ENCODE data around the gene DDAH2. TPM values are rescaled to one million over a fixed set of nuclear protein-coding genes. Genes with fewer than 3 reads are reported as not detected.

DDAH2 gene
- total RNA-seq, 2 donors from 2014 or later, result 92.1 to 98.7 TPM

DNA sequence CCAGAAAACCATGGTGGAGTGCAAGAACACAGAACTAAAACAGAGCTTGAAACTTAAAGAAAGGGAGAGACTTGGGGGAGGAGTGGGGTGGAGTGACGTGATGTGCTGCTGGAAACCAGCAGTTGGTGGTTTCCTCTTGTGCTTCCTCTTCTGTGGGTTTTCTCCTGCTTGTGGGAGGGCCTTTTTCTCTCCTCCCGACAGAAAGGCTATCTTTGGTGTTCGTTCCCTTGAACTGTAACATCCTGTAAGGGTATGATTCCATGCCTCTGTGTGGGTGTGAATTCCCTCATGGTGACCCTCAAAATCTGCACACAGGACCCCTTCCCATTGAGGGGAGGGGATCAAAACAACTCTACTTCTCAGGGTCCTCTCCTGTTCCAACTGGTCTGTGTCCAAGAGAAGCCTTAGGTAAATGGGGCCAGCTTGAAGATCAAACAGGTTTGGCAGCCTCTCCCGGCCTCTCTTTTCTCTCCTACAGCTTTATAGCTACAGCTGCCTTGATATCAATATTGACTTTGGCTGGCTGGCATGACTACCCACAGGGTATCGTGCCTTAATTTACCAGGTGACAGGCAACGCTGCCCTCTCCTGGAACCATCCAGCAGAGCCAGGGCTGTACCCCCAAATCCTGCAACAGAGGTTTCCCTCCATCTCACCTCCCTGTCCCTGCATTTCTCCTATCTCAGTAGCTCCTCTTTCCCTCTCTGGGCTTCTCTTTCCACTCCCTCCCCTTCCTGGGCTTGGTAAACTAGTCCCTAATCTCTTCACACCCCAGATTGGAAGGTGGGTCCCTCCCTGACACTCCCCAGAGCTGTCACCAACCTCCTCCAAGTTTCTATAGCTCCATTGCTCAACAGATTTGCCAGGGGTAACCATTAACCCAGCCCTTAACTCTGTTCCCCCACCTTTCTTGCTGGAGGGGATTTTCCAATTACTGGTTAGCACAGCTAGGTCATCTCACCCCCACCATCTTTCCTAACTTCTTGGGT, 9.2 kb upstream of the DDAH2 start:
- Histone ChIP-seq H3K4me3 (peak overlapping the region; percentile 10), H3K27ac (peak overlapping the region; percentile 86), H3K27me3 (no peaks in the 10 kb centered on the region), H3K9me3 (no peaks in the 10 kb centered on the region), H3K36me3 (peaks cover 1% of the 10 kb centered on the region), H3K4me1 (peaks cover 10% of the 10 kb centered on the region), H3K9ac (ENCODE audit: low read depth in 2 of 2, low read length in 2 of 2) (peak overlapping the region; percentile 31 to 100)
- intact Hi-C loops (cut with DNase I), result loop anchor here (5.0 kb wide), 1 partner anchor 36 kb away; the partner anchor contains the start of gene ABHD16A
- TF ChIP-seq, protein P1, sequence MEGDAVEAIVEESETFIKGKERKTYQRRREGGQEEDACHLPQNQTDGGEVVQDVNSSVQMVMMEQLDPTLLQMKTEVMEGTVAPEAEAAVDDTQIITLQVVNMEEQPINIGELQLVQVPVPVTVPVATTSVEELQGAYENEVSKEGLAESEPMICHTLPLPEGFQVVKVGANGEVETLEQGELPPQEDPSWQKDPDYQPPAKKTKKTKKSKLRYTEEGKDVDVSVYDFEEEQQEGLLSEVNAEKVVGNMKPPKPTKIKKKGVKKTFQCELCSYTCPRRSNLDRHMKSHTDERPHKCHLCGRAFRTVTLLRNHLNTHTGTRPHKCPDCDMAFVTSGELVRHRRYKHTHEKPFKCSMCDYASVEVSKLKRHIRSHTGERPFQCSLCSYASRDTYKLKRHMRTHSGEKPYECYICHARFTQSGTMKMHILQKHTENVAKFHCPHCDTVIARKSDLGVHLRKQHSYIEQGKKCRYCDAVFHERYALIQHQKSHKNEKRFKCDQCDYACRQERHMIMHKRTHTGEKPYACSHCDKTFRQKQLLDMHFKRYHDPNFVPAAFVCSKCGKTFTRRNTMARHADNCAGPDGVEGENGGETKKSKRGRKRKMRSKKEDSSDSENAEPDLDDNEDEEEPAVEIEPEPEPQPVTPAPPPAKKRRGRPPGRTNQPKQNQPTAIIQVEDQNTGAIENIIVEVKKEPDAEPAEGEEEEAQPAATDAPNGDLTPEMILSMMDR (IDR thresholded peaks at IDR 0.05), result no peak
- peak; percentile 91 for DNase-seq

DNA sequence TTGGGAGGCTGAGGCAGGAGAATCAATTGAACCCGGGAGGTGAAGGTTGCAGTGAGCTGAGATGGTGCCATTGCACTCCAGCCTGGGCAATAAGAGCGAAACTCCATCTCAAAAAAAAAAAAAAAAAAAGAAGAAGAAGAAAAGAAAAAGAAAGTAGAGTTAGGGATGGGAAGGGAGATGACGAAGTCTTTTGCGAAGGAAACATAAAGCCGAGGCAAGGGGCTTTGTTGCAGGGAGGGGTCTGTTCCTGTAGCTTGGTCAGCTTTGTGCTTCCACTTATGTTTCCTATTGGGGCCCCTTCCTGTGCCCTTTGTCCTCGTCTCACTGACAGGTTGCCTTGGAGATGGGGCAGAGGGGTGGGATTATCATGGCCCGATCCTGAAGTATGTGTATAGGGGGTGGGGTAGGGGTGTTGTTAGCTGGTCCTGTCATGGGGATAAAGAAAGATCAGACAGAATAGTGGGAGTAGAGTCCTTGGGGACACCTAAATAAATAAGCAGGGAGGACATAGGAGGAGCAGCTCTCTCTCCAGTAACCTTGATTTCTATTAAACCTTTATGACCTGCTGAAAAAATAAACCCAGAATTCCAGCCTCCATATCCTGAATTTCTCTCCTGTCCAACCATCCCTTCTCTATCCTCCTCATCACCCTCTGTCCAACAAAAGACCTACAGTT, 8.4 kb upstream of the DDAH2 start:
- H3K4me3 ChIP-seq, result no peak overlapping the region
- peak overlapping the region in 1 of 2 donors; percentile 100 for H3K9ac ChIP-seq (ENCODE audit: low read depth in 2 of 2, low read length in 2 of 2)
- H3K9me3 ChIP-seq, result no peaks in the 10 kb centered on the region
- H3K27me3 ChIP-seq, result no peaks in the 10 kb centered on the region
- DNase-seq, result peak; percentile 76
- intact Hi-C loops (cut with DNase I), result loop anchor here (5.0 kb wide), 1 partner anchor 35 kb away; the partner anchor contains the start of gene ABHD16A
- TF ChIP-seq, protein P1 (IDR thresholded peaks at IDR 0.05), result no peak
- H3K4me1 ChIP-seq, result peaks cover 10% of the 10 kb centered on the region
- peaks cover 6% of the 10 kb centered on the region for H3K36me3 ChIP-seq
- peak overlapping the region; percentile 86 for H3K27ac ChIP-seq

DNA sequence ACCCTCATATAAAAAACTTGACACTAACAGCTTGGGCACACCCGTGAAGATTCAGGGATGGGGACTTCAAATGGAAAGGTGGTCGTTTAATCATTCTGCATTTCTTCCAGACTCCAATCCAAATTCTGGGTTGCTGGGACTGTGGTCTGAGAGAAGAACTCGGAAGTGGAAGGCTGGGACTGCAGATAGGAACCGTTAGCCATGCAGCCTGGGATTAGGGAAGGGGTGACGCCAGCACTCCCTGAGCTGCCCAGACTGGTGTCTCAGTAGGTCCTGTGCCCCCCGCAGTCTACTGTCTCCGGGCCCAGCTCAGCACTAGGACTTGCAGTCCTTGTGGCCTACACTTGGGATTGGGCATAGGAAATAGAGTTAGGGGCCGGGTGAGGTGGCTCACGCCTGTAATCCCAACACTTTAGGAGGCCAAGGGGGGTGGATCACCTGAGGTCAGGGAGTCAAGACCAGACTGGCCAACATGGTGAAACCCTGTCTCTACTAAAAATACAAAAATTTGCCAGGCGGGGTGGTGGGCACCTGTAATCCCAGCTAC, 7.7 kb upstream of the DDAH2 start:
- intact Hi-C loops (cut with DNase I), result loop anchor here (5.0 kb wide), 1 partner anchor 35 kb away; the partner anchor contains the start of gene ABHD16A
- H3K27ac ChIP-seq, result peak overlapping the region; percentile 86
- H3K9ac ChIP-seq (ENCODE audit: low read depth in 2 of 2, low read length in 2 of 2), result peak overlapping the region; percentile 95 to 100
- peak overlapping the region; percentile 74 for H3K4me3 ChIP-seq
- peaks cover 11% of the 10 kb centered on the region for H3K36me3 ChIP-seq
- no peaks in the 10 kb centered on the region for H3K27me3 ChIP-seq
- no peaks in the 10 kb centered on the region for H3K9me3 ChIP-seq
- DNase-seq, result peak; percentile 29
- TF ChIP-seq, protein P1 (IDR thresholded peaks at IDR 0.05), result no peak
- H3K4me1 ChIP-seq, result peaks cover 10% of the 10 kb centered on the region

DNA sequence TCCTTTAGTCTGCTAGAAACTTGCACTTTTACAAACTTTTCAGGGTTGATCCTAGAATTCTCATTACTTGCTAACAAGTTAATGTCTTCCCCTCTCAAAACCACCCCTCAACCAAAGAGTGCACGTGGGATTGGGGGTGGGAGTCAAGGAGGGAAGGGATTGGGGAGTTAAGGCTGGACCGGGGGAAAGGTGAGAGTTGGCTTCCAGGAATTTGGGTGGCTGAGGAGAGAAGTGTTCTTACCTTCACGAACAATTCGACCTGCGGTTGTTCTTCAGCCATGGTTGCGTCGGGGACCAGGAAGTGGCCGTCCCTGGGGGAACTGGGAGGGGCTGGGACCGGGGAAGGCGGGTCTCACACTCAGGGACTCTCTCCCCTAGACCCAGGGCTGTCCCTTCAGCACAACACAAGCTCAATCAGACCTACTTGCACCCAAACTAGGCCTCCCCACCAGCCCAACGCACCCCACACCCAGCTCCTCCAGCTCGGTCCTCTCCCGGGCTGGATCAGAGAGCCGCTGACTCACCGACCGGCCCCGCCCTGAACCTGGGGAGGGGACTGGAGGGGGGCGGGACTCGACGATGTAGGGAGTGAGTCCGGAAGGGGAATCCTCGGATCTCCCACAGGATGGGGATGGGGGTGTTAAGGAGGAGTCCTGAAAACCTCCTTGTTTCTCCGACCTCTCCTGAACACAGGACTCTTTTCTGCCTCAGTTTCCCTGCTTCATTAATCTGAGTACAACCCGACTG, 7.1 kb upstream of the DDAH2 start, which contains the start of gene CLIC1:
CLIC1 (minus strand) TSS at position 510 of the 747 bp plus-strand sequence; CDS start at position 280, 230 bp downstream.
- peak; percentile 95 for DNase-seq
- H3K27ac ChIP-seq, result peak within 1 kb of the TSS; percentile 86
- no peaks in the 10 kb centered on the region for H3K27me3 ChIP-seq
- intact Hi-C loops (cut with DNase I), result loop anchor here (5.0 kb wide), 1 partner anchor 34 kb away; the partner anchor contains the start of gene ABHD16A
- TF ChIP-seq, protein P1 (IDR thresholded peaks at IDR 0.05), result no peak
- H3K9me3 ChIP-seq, result no peaks in the 10 kb centered on the region
- H3K36me3 ChIP-seq, result peaks cover 14% of the 10 kb centered on the region
- H3K4me1 ChIP-seq, result peaks cover 10% of the 10 kb centered on the region
- peak within 1 kb of the TSS; percentile 74 for H3K4me3 ChIP-seq
- peak within 1 kb of the TSS; percentile 95 to 100 for H3K9ac ChIP-seq (ENCODE audit: low read depth in 2 of 2, low read length in 2 of 2)

Data from colonic mucosa (tissue), 4 donors.